Skeletal muscle tissue (tissue), 4 donors: ENCODE measurements around the gene EPB41L1. TPM values are rescaled to one million over a fixed set of nuclear protein-coding genes. Genes with fewer than 3 reads are reported as not detected.
"Not testable (repeated sequence)": the region's sequence is repeated elsewhere in the genome, so short reads cannot be mapped to it uniquely, and the experiment has no call there.

Experiments used
- H3K27ac ChIP-seq: one replicate; pipeline ENCODE4 v1.7.0; 2013; ENCODE audit warnings: mild to moderate bottlenecking, low read depth, low read length, inconsistent platforms
- H3K27me3 ChIP-seq, 3 donors: one replicate each; pipeline ENCODE4 v1.7.0; 2013; ENCODE audit warnings: low read length in 3 of 3; ENCODE audit not compliant: control insufficient read depth in 3 of 3, insufficient read depth in 3 of 3
- H3K36me3 ChIP-seq, 3 donors: one replicate each; pipeline ENCODE4 v1.7.0; 2013; ENCODE audit warnings: low read length in 3 of 3; ENCODE audit not compliant: control insufficient read depth in 3 of 3, insufficient read depth in 3 of 3
- H3K4me1 ChIP-seq, 3 donors: one replicate each; pipeline ENCODE4 v1.7.0; 2013; ENCODE audit warnings: low read length in 3 of 3, mild to moderate bottlenecking in 3 of 3; ENCODE audit not compliant: control insufficient read depth in 3 of 3, insufficient read depth in 3 of 3
- H3K4me3 ChIP-seq, 3 donors: one replicate each; pipeline ENCODE4 v1.7.0; 2013; ENCODE audit warnings: low read length in 3 of 3
- H3K9ac ChIP-seq, 3 donors: one replicate each; pipeline ENCODE4 v1.7.0; 2013; ENCODE audit warnings: low read length in 3 of 3, mild to moderate bottlenecking in 3 of 3, moderate library complexity in 2 of 3, low read depth in 1 of 3
- H3K9me3 ChIP-seq, 3 donors: one replicate each; pipeline ENCODE4 v1.7.0; 2013; ENCODE audit warnings: low read length in 3 of 3; ENCODE audit not compliant: control insufficient read depth in 3 of 3
- total RNA-seq: library from RNA; depleted of rRNA; stranded (reverse); fragments of >200 nt; gene quantifications from one replicate; pipeline ENCODE4 v1.2.3, GENCODE V29; 2014
- donor health status: Osteomylitis.

The EPB41L1 gene
- total RNA-seq, 1 donor from 2014 or later = 10.4 TPM

- Histone ChIP-seq H3K27me3 (no peaks in the 10 kb centered on the region), H3K4me3 (no peak overlapping the region), H3K4me1 (peaks cover 0 to 3% (median 2%) of the 10 kb centered on the region in 3 donors), H3K9ac (no peak overlapping the region), H3K36me3 (no peaks in the 10 kb centered on the region), H3K27ac (no peak overlapping the region), H3K9me3 (no peaks in the 10 kb centered on the region)
Measured at GRCh38 chr20:36135159-36135558, 19.4 kb upstream of the EPB41L1 start.

DNA sequence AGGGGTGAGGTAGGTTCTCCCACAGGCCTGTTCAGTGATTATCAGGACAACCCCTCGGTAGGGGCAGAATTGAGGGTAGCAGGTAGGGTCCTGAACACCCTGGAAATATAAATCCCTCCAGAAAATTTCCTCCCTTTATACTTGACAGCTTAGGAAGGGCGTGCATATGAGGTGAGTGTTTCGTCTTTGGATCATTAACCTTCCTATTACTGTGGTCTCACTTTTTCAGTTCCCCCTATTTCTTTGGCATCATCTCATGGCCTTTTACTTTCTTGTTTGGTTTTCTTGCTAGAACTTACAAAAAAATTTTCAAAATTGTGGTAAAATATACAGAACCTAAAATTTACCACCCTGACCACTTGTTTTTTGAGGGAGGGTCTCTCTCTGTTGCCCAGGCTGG lies 18.7 kb upstream of the EPB41L1 start:
- no peak overlapping the region for H3K4me3 ChIP-seq
- no peak overlapping the region for H3K9ac ChIP-seq
- no peak overlapping the region for H3K27ac ChIP-seq
- no peaks in the 10 kb centered on the region for H3K36me3 ChIP-seq
- no peaks in the 10 kb centered on the region for H3K27me3 ChIP-seq
- H3K4me1 ChIP-seq = peaks cover 0 to 3% (median 2%) of the 10 kb centered on the region in 3 donors
- no peaks in the 10 kb centered on the region for H3K9me3 ChIP-seq

DNA sequence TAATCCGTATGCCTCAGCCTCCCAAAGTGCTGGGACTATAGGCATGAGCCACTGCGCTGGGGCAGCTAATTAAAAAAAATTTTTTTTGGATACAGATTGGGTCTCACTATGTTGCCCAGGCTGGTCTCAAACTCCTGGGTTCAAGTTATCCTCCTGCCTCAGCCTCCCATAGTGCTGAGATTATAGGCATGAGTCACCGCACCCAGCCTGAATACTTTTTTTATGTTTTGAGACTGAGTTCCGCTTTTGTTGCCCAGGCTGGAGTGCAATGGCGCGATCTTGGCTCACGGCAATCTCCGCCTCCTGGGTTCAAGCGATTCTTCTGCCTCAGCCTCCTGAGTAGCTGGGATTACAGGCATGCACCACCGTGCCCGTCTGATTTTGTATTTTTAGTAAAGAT lies 17.2 kb upstream of the EPB41L1 start:
- H3K4me1 ChIP-seq, H3K36me3 ChIP-seq: not testable (repeated sequence)

GRCh38 chr20:36141310-36141709 lies 13.2 kb upstream of the EPB41L1 start:
- no peak overlapping the region for H3K9ac ChIP-seq
- H3K27ac ChIP-seq = no peak overlapping the region
- no peak overlapping the region for H3K4me3 ChIP-seq
- H3K9me3 ChIP-seq = no peaks in the 10 kb centered on the region
- no peaks in the 10 kb centered on the region for H3K27me3 ChIP-seq
- H3K36me3 ChIP-seq = no peaks in the 10 kb centered on the region
- H3K4me1 ChIP-seq = peaks cover 21 to 27% (median 25%) of the 10 kb centered on the region in 3 donors

More for the DNA sequence above, 17.2 kb upstream of the EPB41L1 start:
- H3K27me3 ChIP-seq, H3K4me3 ChIP-seq, H3K9me3 ChIP-seq, H3K9ac ChIP-seq, H3K27ac ChIP-seq: not testable (repeated sequence)

- Histone ChIP-seq H3K9ac (no peak overlapping the region), H3K9me3 (no peaks in the 10 kb centered on the region), H3K4me3 (no peak overlapping the region), H3K36me3 (no peaks in the 10 kb centered on the region), H3K27me3 (no peaks in the 10 kb centered on the region), H3K27ac (peak overlapping the region; percentile 3), H3K4me1 (peaks cover 35 to 56% (median 41%) of the 10 kb centered on the region in 3 donors)
Measured at GRCh38 chr20:36144336-36144735, 10.2 kb upstream of the EPB41L1 start.

- Histone ChIP-seq H3K27ac (peak overlapping the region; percentile 87), H3K36me3 (no peaks in the 10 kb centered on the region), H3K4me1 (peaks cover 39 to 59% (median 43%) of the 10 kb centered on the region in 3 donors)
Measured at GRCh38 chr20:36145877-36146707, 8.4 kb upstream of the EPB41L1 start.

DNA sequence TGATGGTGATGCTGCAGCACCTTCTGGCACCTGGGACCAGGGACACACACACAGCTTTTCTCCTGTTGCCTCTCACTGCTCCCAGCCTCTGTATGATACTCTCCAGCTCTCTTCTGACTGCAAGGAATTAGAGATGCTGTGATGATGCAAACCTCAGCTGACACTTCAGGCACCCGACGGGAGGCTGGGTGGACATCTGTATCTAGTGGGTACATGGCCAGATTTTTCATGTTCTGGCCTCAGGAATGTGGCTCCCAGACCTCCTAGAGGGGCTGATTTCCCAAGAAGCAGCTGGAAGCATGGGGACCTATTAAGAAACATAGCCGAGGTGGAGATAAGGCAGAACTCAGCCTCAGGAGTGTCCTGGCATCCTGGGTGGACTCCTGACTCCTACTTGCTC lies 6.8 kb upstream of the EPB41L1 start:
- Histone ChIP-seq H3K4me3 (no peak overlapping the region), H3K27me3 (no peaks in the 10 kb centered on the region), H3K27ac (no peak overlapping the region), H3K9me3 (no peaks in the 10 kb centered on the region), H3K4me1 (peaks cover 40 to 57% (median 44%) of the 10 kb centered on the region in 3 donors), H3K9ac (no peak overlapping the region), H3K36me3 (no peaks in the 10 kb centered on the region)

More at GRCh38 chr20:36145877-36146707, 8.4 kb upstream of the EPB41L1 start:
- Histone ChIP-seq H3K9ac (peak overlapping the region; percentile 1 to 69 (median 66)), H3K27me3 (no peaks in the 10 kb centered on the region), H3K9me3 (no peaks in the 10 kb centered on the region), H3K4me3 (peak overlapping the region; percentile 32 to 49 (median 47))

DNA sequence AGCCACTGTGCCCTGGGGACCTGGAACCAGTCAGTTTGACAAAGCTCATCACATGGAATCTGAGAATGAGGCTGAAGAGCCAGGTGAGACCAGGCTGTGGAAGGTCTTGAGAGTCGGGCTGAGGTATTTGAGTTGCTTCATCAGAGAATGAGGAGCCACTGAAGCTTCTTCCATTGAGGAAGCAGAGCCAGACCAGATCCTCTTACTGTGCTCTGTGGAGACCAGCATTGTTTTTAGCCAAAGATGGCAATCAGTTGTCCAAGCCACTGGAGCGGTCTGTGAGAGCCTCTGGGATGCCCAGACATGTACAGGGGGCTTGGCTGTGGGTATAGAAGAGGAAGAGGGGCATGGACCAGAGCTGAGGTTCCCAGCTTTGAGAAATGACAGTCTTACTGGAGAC lies 6.1 kb upstream of the EPB41L1 start:
- no peak overlapping the region for H3K27ac ChIP-seq
- no peaks in the 10 kb centered on the region for H3K27me3 ChIP-seq
- H3K9me3 ChIP-seq = no peaks in the 10 kb centered on the region
- H3K4me1 ChIP-seq = peaks cover 40 to 57% (median 41%) of the 10 kb centered on the region in 3 donors
- H3K9ac ChIP-seq = no peak overlapping the region
- no peak overlapping the region for H3K4me3 ChIP-seq
- no peaks in the 10 kb centered on the region for H3K36me3 ChIP-seq

- Histone ChIP-seq H3K4me3 (no peak overlapping the region), H3K36me3 (no peaks in the 10 kb centered on the region), H3K9ac (no peak overlapping the region), H3K9me3 (no peaks in the 10 kb centered on the region), H3K27ac (peak overlapping the region; percentile 56), H3K27me3 (no peaks in the 10 kb centered on the region), H3K4me1 (peaks cover 45 to 62% (median 46%) of the 10 kb centered on the region in 3 donors)
Measured at GRCh38 chr20:36149012-36149411, 5.5 kb upstream of the EPB41L1 start.

GRCh38 chr20:36149469-36149868 lies 5.1 kb upstream of the EPB41L1 start:
- H3K4me3 ChIP-seq = peak overlapping the region in 1 of 3 donors; percentile 6
- H3K4me1 ChIP-seq = peaks cover 47 to 60% (median 48%) of the 10 kb centered on the region in 3 donors
- H3K27ac ChIP-seq = peak overlapping the region; percentile 56
- H3K9ac ChIP-seq = peak overlapping the region in 1 of 3 donors; percentile 8
- H3K36me3 ChIP-seq = no peaks in the 10 kb centered on the region
- no peaks in the 10 kb centered on the region for H3K9me3 ChIP-seq
- H3K27me3 ChIP-seq = no peaks in the 10 kb centered on the region
